Measurements from ENCODE around the gene SLC39A9.

Gene SLC39A9

GRCh38 chr14:69499436-69499835, 100.9 kb downstream of the SLC39A9 start:
- DNase-seq (ENCODE audit: low read depth in 2 of 2), result no peak

GRCh38 chr14:69500096-69500495, 101.6 kb downstream of the SLC39A9 start:
- no peak for DNase-seq (ENCODE audit: low read depth in 2 of 2)

GRCh38 chr14:69500736-69501135, 102.2 kb downstream of the SLC39A9 start:
- no peak for DNase-seq (ENCODE audit: low read depth in 2 of 2)

GRCh38 chr14:69501423-69501838, 102.9 kb downstream of the SLC39A9 start:
- DNase-seq (ENCODE audit: low read depth in 2 of 2), result no peak

GRCh38 chr14:69504775-69505174, 106.3 kb downstream of the SLC39A9 start:
- no peak for DNase-seq (ENCODE audit: low read depth in 2 of 2)

- DNase-seq (ENCODE audit: low read depth in 2 of 2), result no peak
Measured at GRCh38 chr14:69505338-69506240, 107.1 kb downstream of the SLC39A9 start.

GRCh38 chr14:69506241-69506595, 107.7 kb downstream of the SLC39A9 start:
- DNase-seq (ENCODE audit: low read depth in 2 of 2), result no peak
